NCI-H146 treated with DMSO at 0.1 percent for 48 hours (cell line): ENCODE measurements around the gene LOXL4.

Experiments
- DNase-seq: peaks from one replicate; lab custom pipeline; 2025; ENCODE audit not compliant: unreplicated experiment; lab: John Stamatoyannopoulos, UW

Gene LOXL4

DNA sequence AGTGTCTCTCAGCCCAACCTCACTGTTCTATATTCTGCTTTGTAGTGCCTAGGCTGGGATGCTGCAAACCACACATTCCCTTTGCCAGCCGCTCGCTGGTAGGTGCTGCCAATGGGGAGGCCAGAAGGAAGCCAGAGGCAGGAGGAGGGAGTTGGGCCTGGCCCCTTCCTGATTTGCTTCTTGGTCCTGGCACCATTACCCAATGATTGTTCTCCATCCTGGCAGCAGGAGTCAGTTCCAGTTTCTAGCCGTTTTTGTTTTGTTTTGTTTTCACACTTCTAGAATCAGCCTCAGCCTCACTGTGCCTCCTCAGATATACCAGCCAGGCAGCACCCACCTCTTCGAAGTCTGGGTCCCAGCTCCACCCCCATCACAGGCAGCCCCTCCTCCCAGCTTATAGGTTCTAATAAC lies 27.4 kb upstream of the LOXL4 start:
- no peak for DNase-seq

DNA sequence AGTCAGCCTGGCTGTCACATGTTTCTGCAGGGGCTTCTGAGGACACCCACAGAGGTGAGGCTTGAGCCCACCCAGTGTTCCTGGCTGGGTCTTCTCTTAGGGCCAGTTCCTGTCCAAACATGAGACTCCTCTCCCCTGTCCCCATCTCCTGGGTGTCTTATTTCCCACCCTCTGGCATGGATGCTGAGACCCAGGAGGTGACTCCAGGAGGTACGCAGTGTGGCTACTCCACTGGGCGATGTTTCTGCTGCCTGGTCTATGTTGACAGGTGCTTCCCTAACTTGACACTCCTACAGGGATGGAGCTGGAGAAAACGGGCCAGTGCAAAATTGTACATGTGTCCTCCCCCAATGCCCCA lies 26.3 kb upstream of the LOXL4 start:
- DNase-seq: no peak

DNA sequence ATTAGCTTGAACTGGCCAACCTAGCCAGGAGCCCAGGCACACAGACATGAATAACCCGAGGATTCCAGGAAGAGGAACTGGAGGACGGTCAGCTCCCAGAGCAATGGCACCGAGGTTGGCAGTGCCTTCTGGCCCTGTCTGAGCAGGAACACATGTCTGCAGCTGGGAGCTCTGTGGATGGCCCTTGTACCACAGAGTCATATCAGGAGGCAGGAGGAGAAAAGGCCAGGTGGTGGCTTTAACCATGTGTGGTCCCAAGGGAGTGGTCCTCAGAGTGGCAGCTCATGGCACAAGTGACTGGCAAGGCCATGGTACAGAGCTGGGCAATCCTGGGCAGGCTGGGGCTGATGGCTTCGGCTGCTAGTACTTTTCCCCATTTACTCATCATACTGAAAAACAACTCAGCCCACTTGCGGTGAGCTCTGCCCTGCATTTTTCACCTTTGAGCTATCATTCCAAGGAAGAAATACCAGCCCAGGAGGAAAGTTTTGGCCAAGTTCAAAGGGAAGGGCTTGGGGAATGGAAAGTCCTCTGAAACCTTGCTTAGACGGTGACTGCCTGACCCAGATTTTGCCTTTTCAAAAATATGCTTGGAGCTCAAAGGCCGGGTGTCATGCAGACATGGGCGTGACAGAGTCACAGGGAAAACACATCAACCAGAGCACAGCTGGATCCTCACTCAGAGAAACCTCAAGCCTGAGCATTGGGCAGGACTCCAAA lies 25.7 kb upstream of the LOXL4 start:
- no peak for DNase-seq

DNA sequence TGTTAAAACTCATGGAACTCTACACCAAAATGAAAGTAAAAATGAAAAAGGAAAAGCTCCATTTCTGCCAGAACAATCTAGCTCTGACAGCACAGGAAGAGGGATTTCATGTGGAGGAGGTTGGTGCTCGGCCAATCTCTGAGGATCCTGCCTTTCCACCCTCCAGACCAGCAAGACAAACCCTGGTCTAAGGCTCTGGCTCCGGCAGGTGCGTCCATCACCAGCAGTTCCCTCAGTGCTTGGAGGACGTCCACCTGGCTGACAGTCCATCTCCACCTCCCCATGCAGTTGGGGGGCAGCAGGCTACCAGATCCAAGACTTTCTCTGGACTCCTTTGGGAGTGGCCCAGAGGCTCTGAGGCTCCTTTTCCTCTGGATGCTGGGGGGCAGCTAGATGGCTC lies 25.0 kb upstream of the LOXL4 start:
- DNase-seq: no peak

DNA sequence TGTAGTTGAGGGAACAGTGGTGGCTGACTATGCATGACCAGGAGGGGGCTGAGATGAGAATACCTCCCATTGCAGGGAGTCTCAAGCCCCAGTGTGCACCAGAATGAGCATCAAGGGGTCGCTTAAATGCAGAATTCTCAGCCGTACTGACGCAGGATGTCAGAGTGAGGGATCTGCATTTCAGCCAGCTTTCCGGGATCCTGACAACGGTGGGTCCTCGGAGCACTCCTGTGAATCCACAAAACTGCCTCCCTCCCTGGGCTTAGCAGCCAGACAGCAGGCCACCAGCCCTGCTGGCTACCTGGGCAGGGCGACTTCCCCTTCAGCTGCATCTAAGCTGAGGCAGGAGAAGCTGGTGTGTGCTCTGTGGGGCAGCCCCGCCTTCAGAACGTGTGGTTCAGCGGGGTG lies 21.8 kb upstream of the LOXL4 start:
- no peak for DNase-seq

DNA sequence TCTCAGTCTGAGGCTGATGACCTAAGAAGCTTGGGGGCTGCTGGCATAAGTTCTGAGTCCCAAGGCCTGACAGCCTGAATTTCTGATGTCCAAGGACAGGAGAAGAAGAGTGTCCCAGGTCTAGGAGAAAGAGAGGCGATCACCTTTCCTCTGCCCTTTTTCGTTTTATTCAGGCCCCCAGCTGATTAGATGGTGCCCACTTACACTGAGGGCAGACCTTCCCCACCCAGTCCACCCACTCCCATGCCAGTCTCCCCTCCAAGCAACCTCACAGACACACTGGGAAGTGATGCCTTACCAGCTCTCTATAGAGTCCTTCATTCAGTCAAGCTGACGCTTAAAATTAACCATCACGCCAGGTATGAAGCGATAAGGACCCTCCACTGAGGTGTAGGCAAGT lies 19.3 kb upstream of the LOXL4 start:
- no peak for DNase-seq

DNA sequence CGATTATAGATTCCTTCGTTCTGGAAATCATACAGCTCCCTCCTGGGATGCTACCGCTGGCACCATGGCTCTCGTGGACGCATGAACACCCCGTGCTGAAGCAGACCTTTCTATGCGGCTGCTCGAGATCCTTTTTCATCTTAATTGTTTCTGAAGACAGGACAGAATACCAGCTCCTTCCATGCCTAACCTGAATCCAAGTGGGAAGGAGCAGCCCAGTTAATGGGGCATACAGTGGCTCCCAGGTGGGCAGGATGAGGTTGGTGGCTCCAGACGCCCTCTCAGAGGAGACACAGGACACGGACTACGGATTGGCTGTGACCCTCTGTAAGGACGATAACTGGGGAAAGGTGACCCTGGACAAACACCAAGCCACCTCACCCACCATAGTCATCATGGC lies 18.4 kb upstream of the LOXL4 start:
- DNase-seq: no peak

DNA sequence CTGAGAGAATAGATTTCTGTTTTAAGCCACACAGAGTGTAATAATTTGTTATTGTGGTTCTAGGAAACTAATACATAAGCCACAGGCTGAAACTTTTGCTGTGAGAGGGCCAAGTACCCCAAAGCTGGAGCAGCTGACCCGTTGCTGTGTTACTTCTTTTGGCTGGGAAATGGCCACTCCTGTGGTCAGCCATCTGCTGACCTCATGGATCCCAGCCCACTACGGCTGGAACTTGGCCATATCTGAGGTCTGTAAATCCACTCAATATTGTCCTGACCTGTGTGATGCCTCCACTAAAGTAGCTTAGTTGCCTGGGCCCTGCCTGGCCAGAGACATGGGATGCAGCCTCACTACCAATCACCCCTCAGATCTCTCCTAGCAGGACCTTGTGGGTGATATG lies 17.4 kb upstream of the LOXL4 start:
- no peak for DNase-seq

DNA sequence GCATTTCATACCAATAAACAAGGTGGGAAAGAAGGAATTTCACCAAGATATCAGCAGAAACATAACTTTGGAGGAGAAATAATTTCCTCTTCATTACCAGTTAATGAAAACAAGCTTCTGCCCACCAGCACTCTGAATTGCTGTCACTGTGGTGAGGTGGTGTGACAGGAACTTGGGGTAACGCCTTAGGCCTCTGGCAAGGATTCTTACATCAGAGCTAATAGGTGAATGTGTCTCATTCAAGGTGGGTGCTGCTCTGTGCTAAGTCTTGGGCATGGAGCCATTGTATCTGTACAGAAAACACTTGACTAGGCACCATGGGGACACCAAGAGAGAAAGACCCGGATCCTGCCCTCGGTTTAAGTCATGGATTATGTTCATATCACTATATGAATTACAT lies 8.3 kb upstream of the LOXL4 start:
- no peak for DNase-seq

DNA sequence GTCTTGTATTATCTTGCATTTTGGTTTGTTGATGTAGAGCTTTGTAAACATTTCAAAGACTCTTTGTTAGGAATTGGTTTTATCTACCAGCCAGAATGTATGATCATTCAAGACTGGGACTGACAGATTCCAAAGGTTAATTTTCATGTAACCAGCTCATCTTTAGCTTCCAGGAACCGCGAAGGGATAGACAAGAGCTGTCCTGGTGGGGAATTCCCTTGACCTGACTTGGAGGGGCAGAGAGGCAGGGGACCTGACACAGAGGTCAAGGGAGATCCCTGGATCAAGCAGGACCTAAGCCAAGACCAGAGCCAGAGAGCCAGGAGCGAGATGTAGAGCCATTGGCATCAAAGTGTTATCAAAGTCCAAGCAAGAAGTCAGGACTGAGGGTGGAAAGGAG lies 6.6 kb upstream of the LOXL4 start:
- no peak for DNase-seq

DNA sequence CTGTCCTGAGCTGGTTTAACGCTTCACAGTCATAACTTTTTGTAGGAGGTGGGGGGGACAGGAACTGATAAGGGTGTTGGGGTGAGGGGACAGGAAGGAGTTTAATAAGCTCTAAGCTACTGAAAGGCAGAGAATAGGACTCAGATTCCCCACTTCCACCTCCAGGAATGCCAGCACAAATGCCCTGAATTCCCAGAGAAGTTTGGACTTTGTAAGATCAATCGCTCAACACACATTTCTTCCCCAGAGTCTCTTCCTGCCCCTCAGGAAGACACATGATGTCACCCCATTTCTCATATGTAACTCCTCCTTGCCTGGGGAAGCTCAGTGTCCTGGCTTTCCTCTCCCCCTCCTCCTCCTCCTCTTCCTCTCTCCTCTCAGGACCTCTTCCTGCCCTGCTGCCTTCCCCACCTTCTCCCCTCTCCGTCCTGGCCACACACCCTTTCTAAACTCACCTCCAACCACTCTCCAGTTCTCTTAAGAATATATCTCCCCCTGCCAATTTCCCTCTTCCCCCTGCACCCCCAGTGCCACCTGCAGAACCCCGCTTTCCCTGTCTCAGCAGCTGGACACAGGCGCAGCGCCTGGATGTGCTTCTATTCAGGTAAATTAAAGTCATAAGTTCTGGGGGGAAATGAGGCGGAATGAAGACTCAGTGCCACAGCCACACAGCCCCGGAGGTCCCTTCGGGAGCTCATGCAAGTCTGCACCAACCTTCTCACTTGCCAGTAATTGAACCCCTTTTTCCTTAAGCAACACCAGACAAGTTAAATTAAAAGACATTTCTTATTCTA lies 5.3 kb upstream of the LOXL4 start:
- no peak for DNase-seq

DNA sequence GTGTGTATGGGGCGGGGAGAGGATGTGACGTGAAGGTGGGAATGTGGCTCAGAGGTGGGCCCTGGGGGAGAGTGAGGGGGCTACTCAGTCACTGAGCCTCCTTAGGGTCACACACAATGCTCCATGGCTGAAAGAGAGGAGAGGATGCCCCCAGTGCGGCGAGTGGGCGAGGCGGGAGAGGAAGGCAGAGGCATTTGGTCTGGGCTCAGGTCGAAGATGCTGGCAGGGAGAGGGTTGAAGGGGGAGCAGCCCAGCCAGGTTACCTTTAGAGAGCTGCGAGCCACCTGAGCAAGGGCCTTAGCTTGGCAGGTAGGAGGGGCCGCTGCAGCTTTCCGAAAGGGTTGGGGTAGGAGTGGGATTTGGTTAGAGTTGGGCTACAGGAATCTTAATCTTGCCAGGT lies 4.7 kb upstream of the LOXL4 start:
- DNase-seq: no peak

DNA sequence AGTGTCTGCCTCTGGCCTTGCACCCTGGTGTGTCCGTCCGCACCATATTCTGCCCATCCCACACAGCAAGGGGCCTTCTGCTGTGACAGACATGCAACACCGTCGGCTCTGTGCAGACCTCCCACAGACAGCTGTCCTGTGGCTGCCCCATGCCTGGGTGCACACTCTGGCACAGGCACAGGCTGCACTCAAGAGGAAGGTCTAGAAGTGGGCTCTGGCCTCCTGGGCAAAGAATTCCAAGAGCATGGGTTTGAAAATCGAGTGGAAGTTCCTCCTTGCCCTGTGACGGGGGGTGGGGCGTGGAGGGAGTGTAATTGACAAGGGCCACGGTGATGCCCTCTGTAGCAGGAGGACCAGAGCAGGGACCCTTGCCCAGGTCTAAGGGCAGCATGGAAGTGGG lies 4.3 kb upstream of the LOXL4 start:
- DNase-seq: no peak

DNA sequence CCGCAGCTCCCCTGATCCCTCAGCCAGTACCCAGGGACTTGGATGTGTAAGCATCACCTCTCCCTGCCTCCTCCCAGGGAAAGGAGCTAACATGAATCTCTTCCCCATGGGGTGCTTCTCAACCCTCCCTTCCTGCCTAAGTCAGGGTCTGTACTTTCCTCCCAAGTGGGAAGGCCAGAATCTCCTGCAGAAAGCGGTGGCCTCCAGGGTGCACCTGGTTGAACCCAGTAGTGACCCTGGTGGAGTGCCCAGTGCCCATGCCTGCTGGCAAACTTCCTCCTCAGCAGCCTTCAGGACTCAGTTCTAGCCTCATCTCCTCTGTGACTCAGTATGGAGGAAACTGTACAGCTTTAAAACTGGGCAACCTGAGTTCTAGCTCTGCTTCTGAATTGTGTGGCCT lies 2.8 kb upstream of the LOXL4 start:
- DNase-seq: no peak

DNA sequence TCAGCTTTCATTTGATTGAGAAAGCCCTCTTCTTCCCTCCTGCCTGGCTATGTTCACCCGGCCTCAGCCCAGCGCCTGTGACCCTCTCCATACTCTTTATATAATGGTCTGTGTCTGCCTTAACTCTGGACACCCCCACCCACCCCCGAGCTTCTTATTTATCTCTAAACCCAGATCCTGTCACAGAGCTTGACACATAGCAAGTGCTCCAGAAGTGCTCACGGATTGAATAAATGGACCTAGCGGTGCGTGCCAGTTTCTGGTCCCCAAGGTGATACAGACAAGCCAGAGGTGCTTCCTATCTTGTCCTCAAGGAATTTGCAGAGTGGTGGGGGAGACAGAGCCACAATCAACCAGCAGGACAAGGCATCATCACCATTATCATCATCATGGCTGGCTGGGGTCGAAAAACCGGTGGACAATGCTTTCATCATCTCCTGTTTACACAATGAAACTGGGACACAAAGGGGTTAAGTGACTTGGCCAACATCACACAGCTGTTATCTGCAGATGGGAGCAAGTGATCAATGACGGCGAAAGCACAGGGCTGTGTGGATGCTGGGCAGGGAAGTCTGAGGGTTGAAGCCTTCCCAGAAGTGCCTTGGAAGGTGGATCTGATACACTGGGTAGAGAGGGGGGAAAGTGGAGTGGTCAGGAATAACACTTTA lies 2.2 kb upstream of the LOXL4 start:
- DNase-seq: peak; percentile 69

DNA sequence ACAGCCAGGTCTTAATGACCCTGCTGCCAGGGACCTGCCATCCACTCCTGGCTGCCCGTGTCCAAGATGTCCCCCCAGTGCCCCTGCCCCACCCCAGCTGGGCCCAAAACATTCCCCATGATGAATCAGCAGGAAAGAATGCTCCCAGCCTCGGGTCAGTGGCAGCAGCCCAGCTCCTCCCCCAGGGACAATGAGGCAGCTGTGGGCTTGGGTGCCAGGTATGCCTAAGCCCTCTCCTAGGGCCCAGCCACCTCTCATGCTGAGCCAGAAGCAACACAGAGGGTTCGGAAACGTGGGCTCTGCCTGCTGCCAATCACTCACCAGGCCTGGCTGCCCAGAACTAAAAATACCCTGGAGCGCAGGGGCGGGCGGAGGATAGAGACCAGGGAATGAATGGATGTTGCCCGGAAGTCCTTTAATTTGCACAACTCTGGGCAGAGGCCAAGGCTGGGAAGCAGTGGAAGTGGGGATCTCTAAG lies 1.5 kb upstream of the LOXL4 start:
- no peak for DNase-seq

DNA sequence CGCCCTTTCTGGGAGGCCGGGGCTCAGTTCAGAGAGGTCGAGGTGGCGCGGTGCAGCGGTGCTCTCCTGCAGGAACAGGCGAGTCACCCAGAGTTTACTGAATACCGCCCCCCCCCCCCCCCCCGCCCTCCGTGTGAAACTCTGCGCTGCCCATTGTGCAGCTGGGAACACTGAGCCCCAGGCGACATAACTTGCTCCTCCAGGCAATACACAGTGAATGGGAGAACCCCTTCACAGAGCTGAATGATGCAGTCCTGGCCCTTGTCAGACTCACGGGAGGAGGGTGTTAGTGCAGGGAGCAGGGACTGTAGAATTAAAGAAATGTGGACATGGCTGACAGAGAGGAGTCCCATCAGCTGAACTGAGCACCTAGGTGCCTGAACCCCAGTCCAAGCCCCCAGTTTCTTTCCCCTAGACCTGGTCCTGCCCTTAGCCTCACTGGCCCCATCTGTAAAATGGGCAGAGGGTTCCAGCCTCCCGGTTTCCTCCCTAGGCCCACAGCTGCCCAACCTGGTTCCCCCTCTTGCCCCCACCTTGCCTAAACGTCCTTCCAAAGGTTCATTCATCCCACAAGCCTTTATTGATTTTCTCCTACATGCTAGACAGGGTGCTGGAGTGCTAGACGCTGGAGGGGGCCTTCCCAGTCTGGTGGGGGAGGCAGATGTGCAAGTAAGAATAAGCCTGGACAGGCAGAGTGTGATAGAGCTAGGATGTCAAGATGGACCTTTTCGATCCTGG lies 869 bp upstream of the LOXL4 start:
- DNase-seq: peak; percentile 10

DNA sequence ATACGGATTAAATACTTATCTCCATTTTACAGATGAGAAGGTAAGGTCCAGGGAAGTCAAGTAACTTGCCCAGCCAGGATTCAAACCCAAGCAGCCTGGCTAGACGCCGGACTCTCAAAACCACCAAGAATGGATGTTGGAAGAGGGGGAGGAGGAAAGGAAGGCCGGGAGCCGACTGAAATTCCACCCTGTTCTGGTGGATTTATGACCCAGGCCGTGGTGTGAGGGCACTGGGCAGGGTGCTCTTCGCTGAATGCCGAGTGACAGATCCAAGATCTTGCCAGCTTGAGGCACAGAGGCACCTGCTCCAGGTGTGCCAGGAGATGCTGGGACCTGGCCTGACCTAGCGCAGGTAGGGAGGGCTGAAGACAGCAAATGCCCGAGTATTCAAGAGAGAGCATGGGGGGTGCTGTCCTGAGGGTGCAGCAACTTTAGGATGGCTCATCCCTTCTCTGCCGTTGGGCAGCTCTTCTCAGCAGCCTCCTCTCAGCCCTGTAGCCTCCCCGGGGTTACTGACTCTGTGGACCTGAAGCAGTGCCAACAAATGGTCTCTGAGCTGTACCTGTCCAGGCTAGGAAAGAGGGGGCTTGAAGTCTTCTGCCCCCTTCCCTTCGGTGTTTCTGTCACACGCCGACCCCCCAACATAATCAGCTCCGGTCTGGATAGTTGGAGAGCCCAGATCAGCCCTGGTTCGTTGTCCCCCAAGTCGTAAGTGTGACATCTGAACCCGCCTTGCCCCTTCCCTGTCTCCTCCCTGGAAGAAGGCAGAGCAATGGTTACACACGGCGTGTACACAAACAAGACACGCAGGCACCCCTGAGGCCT lies 713 bp downstream of the LOXL4 start:
- no peak for DNase-seq

DNA sequence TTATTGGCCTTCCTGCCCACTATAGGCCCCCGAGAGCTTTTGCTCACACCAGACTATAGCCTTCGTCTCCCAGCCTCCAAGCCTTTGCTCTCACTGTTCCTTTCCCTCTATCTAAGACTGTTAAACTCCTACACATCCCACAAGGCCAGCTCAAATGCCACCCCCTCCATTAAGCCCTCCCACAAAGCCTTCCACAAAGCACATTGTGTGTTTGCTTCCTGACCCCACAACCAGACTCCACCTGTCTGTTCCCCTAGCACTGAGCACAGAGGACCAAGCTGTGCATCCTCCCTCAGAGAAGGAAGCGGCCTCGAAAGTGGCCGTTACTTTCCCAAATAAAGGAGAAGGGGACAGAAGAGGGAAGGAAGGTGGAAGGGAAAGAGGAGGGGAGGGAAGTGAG lies 1.3 kb downstream of the LOXL4 start:
- no peak for DNase-seq
